GM06990 (cell line): ENCODE data around the gene EP400.

Experiments
- DNase-seq: peaks from one replicate; pipeline ENCODE4 v3.0.0-alpha.2; 2011; ENCODE audit not compliant: insufficient read length; ENCODE audit errors: extremely low read depth
- H3K27me3 ChIP-seq: replicated peaks from 2 replicates; pipeline ENCODE4 v1.6.0; 2011; ENCODE audit warnings: low read length; ENCODE audit not compliant: control insufficient read depth, insufficient read depth
- H3K36me3 ChIP-seq: 2 replicates; pipeline ENCODE4 v1.5.1; 2011; ENCODE audit warnings: low read length; ENCODE audit not compliant: control insufficient read depth, insufficient read depth
- H3K4me3 ChIP-seq: replicated peaks from 2 replicates; pipeline ENCODE4 v1.5.1; 2011; ENCODE audit warnings: low read depth, mild to moderate bottlenecking, control low read depth, low read length
- TF ChIP-seq, protein P1 (sequence below): IDR thresholded peaks from 2 replicates; pipeline ENCODE4 v1.5.1; 2011; ENCODE audit warnings: low read length, control low read depth, mild to moderate bottlenecking, inconsistent platforms; ENCODE audit not compliant: insufficient read depth, poor library complexity, severe bottlenecking

EP400 gene

DNA sequence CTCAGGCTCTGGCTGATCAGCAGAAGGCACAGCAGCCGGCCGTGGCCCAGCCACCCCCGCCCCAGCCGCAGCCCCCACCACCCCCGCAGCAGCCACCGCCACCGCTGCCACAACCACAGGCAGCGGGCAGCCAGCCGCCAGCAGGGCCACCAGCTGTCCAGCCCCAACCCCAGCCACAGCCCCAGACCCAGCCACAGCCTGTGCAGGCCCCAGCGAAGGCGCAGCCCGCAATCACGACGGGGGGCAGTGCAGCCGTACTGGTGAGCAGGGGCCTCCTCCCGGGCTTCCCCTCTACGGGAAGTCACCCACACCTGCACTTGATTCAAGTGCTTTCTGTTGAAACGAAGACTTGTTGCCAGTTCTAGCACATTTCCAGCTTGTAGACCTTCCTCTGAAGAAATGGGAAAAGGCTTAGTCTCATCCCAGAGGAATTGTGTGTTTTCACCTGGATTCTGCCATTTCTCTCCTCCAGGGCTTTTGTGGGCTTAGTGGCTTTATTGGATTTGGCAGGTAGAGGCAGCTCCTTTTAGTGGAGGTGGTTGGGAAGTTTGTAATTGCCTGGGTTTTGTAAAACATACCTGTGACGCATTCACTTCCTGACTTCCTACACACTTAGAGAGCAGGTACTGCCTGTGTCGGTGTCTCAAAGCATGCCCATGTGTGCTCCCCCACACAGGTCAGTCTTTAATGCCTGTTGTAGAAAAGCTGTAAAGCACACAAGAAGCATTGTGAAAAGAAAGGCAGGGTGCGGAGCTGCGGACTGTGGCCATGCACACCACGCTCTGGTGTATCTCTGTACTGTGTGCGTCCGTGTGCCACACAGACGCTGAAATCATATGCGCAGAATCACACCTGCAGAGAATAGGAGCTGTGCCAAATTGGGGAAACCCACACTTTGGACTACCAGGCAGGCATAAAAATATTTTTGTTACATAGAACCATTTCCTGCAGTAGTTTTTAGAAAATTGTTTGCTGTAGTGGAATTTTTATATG is 103.9 kb downstream of the EP400 start:
- no peak for DNase-seq
- TF ChIP-seq, protein P1, sequence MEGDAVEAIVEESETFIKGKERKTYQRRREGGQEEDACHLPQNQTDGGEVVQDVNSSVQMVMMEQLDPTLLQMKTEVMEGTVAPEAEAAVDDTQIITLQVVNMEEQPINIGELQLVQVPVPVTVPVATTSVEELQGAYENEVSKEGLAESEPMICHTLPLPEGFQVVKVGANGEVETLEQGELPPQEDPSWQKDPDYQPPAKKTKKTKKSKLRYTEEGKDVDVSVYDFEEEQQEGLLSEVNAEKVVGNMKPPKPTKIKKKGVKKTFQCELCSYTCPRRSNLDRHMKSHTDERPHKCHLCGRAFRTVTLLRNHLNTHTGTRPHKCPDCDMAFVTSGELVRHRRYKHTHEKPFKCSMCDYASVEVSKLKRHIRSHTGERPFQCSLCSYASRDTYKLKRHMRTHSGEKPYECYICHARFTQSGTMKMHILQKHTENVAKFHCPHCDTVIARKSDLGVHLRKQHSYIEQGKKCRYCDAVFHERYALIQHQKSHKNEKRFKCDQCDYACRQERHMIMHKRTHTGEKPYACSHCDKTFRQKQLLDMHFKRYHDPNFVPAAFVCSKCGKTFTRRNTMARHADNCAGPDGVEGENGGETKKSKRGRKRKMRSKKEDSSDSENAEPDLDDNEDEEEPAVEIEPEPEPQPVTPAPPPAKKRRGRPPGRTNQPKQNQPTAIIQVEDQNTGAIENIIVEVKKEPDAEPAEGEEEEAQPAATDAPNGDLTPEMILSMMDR, result no peak
- Histone ChIP-seq H3K4me3 (no peak overlapping the region), H3K36me3 (peaks cover 35% of the 10 kb centered on the region), H3K27me3 (no peaks in the 10 kb centered on the region)

DNA sequence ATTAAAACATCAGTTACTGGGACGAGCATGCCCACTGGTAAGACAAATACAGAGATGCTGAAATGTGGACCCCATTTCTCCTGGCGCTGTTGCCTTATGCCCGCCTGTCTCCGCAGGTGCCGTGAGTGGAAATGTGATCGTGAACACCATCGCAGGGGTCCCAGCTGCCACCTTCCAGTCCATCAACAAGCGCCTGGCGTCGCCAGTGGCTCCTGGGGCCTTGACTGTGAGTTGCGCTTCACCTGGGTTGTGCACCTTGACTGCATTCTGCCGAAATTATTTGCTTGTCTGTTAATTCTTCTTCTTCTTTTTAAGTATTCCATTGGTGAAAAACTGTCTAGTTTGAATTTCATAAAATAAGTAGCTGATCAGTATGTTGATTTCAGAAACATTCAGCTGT is 105.2 kb downstream of the EP400 start:
- Histone ChIP-seq H3K27me3 (no peaks in the 10 kb centered on the region), H3K4me3 (no peak overlapping the region), H3K36me3 (peaks cover 27% of the 10 kb centered on the region)
- TF ChIP-seq, protein P1, result no peak
- no peak for DNase-seq

DNA sequence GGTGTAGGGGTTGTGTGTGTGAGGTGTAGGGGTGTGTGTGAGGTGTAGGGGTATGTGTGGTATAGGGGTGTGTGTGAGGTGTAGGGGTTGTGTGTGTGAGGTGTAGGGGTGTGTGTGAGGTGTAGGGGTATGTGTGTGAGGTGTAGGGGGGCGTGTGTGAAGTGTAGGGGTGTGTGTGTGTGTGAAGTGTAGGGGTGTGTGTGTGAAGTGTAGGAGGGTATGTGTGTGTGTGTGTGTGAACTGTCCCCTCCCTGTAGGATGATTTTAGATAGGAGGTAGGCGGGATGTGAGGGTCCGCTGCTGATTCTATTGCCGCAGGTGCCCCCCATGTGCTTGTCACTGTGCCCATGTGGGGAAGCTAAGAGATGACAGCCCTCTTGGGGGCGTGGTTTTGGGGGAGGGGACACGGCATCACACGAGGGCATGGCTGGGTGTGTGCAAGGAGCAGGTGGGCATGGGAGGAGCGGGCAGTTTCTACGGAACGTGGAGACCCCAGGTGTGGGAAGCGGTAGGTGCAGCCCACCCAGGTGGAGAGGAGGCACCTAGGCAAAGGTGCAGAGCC is 105.9 kb downstream of the EP400 start:
- no peak for DNase-seq
- Histone ChIP-seq H3K4me3 (no peak overlapping the region), H3K27me3 (no peaks in the 10 kb centered on the region), H3K36me3 (peaks cover 22% of the 10 kb centered on the region)
- TF ChIP-seq, protein P1, result no peak

DNA sequence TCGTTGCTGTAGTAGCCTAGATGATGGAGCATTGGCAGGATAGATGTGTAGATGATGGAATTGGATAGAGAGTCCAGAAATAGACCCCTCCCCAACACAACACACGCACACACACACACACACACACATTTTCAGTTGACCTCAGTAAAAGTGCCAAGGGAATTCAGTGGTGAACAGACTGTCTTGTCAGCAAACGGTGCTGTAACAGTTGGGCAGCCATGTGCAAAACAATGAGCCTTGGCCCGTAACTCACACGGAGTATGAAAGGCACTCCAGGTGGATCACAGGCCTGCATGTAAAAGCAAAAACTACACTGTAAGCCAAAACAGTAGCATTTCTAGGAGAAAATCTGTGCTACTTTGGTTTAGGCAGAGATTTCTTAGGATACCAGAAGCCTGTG is 106.6 kb downstream of the EP400 start:
- H3K36me3 ChIP-seq, result peaks cover 17% of the 10 kb centered on the region
- no peak overlapping the region for H3K4me3 ChIP-seq
- TF ChIP-seq, protein P1, result no peak
- DNase-seq, result no peak
- H3K27me3 ChIP-seq, result no peaks in the 10 kb centered on the region

DNA sequence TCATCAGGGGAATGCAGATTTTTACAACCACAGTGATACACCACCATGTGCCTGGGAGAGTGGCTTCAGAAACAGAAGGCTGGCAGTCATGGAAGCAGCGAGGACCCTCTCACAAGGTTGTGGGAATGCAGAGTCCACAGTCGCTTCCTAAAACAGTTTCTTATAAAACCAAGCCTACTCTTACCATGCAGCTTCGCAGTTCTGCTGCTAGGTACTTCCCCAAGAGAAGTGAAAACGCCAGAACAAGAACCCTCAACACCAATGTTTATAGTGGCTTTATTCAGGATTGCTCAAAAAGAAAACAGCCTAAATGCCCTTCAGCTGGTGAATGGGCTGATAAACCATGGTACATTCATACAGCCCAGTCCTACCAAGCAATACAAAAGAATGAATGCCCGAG is 107.2 kb downstream of the EP400 start:
- TF ChIP-seq, protein P1, result no peak
- Histone ChIP-seq H3K4me3 (no peak overlapping the region), H3K27me3 (no peaks in the 10 kb centered on the region), H3K36me3 (peaks cover 18% of the 10 kb centered on the region)
- DNase-seq, result no peak
